Mucosa of gallbladder (tissue), 1 donor: ENCODE data around the gene KCNH1. TPM values are rescaled to one million over a fixed set of nuclear protein-coding genes. Genes with fewer than 3 reads are reported as not detected.

Experiments used
- DNase-seq: peaks from one replicate; pipeline ENCODE4 v3.0.0-alpha.2; 2020; ENCODE audit warnings: low spot score
- total RNA-seq: library from RNA; stranded (reverse); gene quantifications from one replicate; pipeline ENCODE4 v1.2.1, GENCODE V29; 2021
- donor health status: DM: no; HTN: no; CAD: no.

Gene KCNH1
- total RNA-seq, 1 donor from 2014 or later = 1.4 TPM

GRCh38 chr1:210652329-210652954 is 481.5 kb downstream of the KCNH1 start:
- DNase-seq = no peak

GRCh38 chr1:210650403-210650802 is 483.5 kb downstream of the KCNH1 start:
- DNase-seq = no peak

GRCh38 chr1:210648588-210649269 is 485.2 kb downstream of the KCNH1 start:
- DNase-seq = no peak

GRCh38 chr1:210647406-210648333 is 486.3 kb downstream of the KCNH1 start:
- DNase-seq = no peak

GRCh38 chr1:210646258-210646616 is 487.7 kb downstream of the KCNH1 start:
- no peak for DNase-seq

- no peak for DNase-seq
These were observed 488.2 kb downstream of the KCNH1 start for GRCh38 chr1:210645582-210646257.

GRCh38 chr1:210641582-210641981 is 492.4 kb downstream of the KCNH1 start:
- DNase-seq = no peak

GRCh38 chr1:210635108-210635507 is 498.8 kb downstream of the KCNH1 start:
- no peak for DNase-seq

- DNase-seq = no peak
These were observed 500.3 kb downstream of the KCNH1 start for GRCh38 chr1:210633636-210634035.

- DNase-seq = no peak
These were observed 500.8 kb downstream of the KCNH1 start for GRCh38 chr1:210633140-210633539.

GRCh38 chr1:210631399-210631798 is 502.5 kb downstream of the KCNH1 start:
- no peak for DNase-seq

GRCh38 chr1:210629276-210629675 is 504.7 kb downstream of the KCNH1 start:
- no peak for DNase-seq

- DNase-seq = no peak
These were observed 506.2 kb downstream of the KCNH1 start for GRCh38 chr1:210627755-210628154.

Other genes with a start within 250 kb of the KCNH1 start
- 42.1 TPM for gene RCOR3, start 125.2 kb upstream of the KCNH1 start, total RNA-seq
- 18.5 TPM for gene TRAF5, start 192.7 kb upstream of the KCNH1 start, total RNA-seq